SU-DHL-6 (cell line): ENCODE data around the gene SRXN1.

Experiments
- H2AFZ ChIP-seq: fragments of 200-600 bp; sonication (generic); 2 replicates; pipeline ENCODE4 v1.6.1; 2014; ENCODE audit warnings: low read depth, mild to moderate bottlenecking, moderate library complexity, mixed read lengths, antibody characterized with exemption, low read length; ENCODE audit not compliant: severe bottlenecking
- H3F3A ChIP-seq: fragments of 200-600 bp; shearing (Covaris generic); 2 replicates; pipeline ENCODE4 v1.6.0; 2016; ENCODE audit warnings: antibody characterized with exemption, mild to moderate bottlenecking; ENCODE audit not compliant: insufficient read depth
- H3K27ac ChIP-seq: fragments of 200-600 bp; sonication (generic); 2 replicates; pipeline ENCODE4 v1.5.1; 2016; ENCODE audit warnings: low read depth, mild to moderate bottlenecking, low read length, moderate library complexity, mixed read lengths
- H3K27me3 ChIP-seq: fragments of 200-600 bp; sonication (generic), shearing (Covaris generic); 2 replicates; pipeline ENCODE4 v1.6.0; 2014; ENCODE audit warnings: mild to moderate bottlenecking, low read length
- H3K36me3 ChIP-seq: fragments of 200-600 bp; sonication (generic); 2 replicates; pipeline ENCODE4 v1.6.1; 2014; ENCODE audit warnings: mild to moderate bottlenecking, low read length, mixed read lengths
- H3K4me2 ChIP-seq: fragments of 300-600, 200-600 bp; shearing (Covaris generic), sonication (generic); 2 replicates; pipeline ENCODE4 v1.6.0; 2014; ENCODE audit warnings: low read length, low read depth, mild to moderate bottlenecking; ENCODE audit not compliant: poor library complexity, severe bottlenecking
- H3K4me3 ChIP-seq: fragments of 200-600 bp; sonication (generic); 2 replicates; pipeline ENCODE4 v1.5.1; 2014; ENCODE audit warnings: antibody characterized with exemption, low read length, mild to moderate bottlenecking, mixed read lengths; ENCODE audit not compliant: insufficient read depth, poor library complexity, severe bottlenecking
- H3K79me2 ChIP-seq: fragments of 200-600 bp; sonication (generic); 2 replicates; pipeline ENCODE4 v1.6.1; 2014; ENCODE audit warnings: mild to moderate bottlenecking, low read length, moderate library complexity; ENCODE audit not compliant: insufficient read depth
- H3K9ac ChIP-seq: fragments of 200-600 bp; sonication (generic); 2 replicates; pipeline ENCODE4 v1.7.0; 2014; ENCODE audit warnings: mild to moderate bottlenecking, low read length
- H3K9me2 ChIP-seq: fragments of 200-600 bp; sonication (generic); replicated peaks from 2 replicates; pipeline ENCODE4 v1.6.1; 2014; ENCODE audit warnings: low read length; ENCODE audit not compliant: insufficient read depth
- H3K9me3 ChIP-seq: fragments of 200-600 bp; sonication (generic); 2 replicates; pipeline ENCODE4 v1.6.1; 2014; ENCODE audit warnings: low read length, mixed read lengths; ENCODE audit not compliant: insufficient read depth
- H4K20me1 ChIP-seq: fragments of 200-600 bp; sonication (generic); 2 replicates; pipeline ENCODE4 v1.6.1; 2014; ENCODE audit warnings: low read depth, mild to moderate bottlenecking, antibody characterized with exemption, low read length, moderate library complexity, mixed read lengths
- EZH2phosphoT487 ChIP-seq: fragments of 200-600 bp; sonication (generic), shearing (Covaris generic); conservative IDR thresholded peaks from 2 replicates; pipeline ENCODE4 v1.6.1; 2018; ENCODE audit warnings: mild to moderate bottlenecking, antibody characterized with exemption, low read length, moderate library complexity, mixed read lengths
- TF ChIP-seq, protein P1 (sequence below): fragments of 200-600 bp; sonication (generic); IDR thresholded peaks from one replicate; pipeline ENCODE4 v1.5.1; 2017; ENCODE audit warnings: antibody characterized with exemption, mild to moderate bottlenecking, low read length, moderate library complexity; ENCODE audit not compliant: insufficient read depth, poor library complexity, severe bottlenecking

Gene SRXN1

GRCh38 chr20:699342-699741 lies 46.3 kb upstream of the SRXN1 start:
- no peak for TF ChIP-seq EZH2phosphoT487
- TF ChIP-seq, protein P1, sequence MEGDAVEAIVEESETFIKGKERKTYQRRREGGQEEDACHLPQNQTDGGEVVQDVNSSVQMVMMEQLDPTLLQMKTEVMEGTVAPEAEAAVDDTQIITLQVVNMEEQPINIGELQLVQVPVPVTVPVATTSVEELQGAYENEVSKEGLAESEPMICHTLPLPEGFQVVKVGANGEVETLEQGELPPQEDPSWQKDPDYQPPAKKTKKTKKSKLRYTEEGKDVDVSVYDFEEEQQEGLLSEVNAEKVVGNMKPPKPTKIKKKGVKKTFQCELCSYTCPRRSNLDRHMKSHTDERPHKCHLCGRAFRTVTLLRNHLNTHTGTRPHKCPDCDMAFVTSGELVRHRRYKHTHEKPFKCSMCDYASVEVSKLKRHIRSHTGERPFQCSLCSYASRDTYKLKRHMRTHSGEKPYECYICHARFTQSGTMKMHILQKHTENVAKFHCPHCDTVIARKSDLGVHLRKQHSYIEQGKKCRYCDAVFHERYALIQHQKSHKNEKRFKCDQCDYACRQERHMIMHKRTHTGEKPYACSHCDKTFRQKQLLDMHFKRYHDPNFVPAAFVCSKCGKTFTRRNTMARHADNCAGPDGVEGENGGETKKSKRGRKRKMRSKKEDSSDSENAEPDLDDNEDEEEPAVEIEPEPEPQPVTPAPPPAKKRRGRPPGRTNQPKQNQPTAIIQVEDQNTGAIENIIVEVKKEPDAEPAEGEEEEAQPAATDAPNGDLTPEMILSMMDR = no peak
- no peak overlapping the region for H2AFZ ChIP-seq
- no peaks in the 10 kb centered on the region for H3K27me3 ChIP-seq
- H3K36me3 ChIP-seq = no peaks in the 10 kb centered on the region
- no peak overlapping the region for H3K4me3 ChIP-seq
- no peak overlapping the region for H3K27ac ChIP-seq
- H3K9me3 ChIP-seq = no peaks in the 10 kb centered on the region
- no peak overlapping the region for H3K4me2 ChIP-seq
- H3F3A ChIP-seq = no peaks in the 10 kb centered on the region
- no peak overlapping the region for H3K9ac ChIP-seq
- H3K79me2 ChIP-seq = no peaks in the 10 kb centered on the region
- H4K20me1 ChIP-seq = no peaks in the 10 kb centered on the region
- no peaks in the 10 kb centered on the region for H3K9me2 ChIP-seq

DNA sequence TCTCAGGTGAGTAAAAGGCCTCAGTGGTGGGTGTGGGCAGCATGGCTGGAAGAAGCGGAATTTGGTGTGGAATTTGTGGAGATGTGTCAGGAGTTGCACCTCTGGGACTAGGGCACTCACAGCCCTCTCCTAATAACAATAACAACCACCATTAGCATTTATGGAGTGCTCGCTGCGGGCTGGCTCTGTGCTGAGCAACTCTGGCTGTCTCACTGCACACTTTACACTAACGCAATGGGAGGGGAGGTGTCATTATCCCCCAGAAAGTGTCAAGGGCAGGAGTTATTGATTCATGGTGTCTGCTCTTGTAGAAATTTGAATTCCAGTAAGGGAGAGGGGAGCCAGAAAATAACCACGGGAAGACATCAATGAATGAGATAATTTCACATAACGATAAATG lies 45.3 kb upstream of the SRXN1 start:
- H4K20me1 ChIP-seq = no peaks in the 10 kb centered on the region
- no peaks in the 10 kb centered on the region for H3K79me2 ChIP-seq
- H3K4me3 ChIP-seq = no peak overlapping the region
- H3K27ac ChIP-seq = no peak overlapping the region
- H3K4me2 ChIP-seq = no peak overlapping the region
- no peaks in the 10 kb centered on the region for H3K36me3 ChIP-seq
- H3K9me2 ChIP-seq = no peaks in the 10 kb centered on the region
- no peaks in the 10 kb centered on the region for H3K9me3 ChIP-seq
- no peak overlapping the region for H3K9ac ChIP-seq
- TF ChIP-seq, protein P1 = no peak
- TF ChIP-seq EZH2phosphoT487 = no peak
- H3F3A ChIP-seq = no peaks in the 10 kb centered on the region
- H3K27me3 ChIP-seq = no peaks in the 10 kb centered on the region
- H2AFZ ChIP-seq = no peak overlapping the region

- H3K36me3 ChIP-seq = no peaks in the 10 kb centered on the region
- H3K4me3 ChIP-seq = no peak overlapping the region
- no peak overlapping the region for H3K27ac ChIP-seq
- H3K27me3 ChIP-seq = no peaks in the 10 kb centered on the region
- H3K4me2 ChIP-seq = no peak overlapping the region
- no peak overlapping the region for H2AFZ ChIP-seq
- no peaks in the 10 kb centered on the region for H3F3A ChIP-seq
- H4K20me1 ChIP-seq = no peaks in the 10 kb centered on the region
- H3K79me2 ChIP-seq = no peaks in the 10 kb centered on the region
- H3K9me3 ChIP-seq = no peaks in the 10 kb centered on the region
- TF ChIP-seq, protein P1 = no peak
- TF ChIP-seq EZH2phosphoT487 = no peak
- H3K9me2 ChIP-seq = no peaks in the 10 kb centered on the region
- H3K9ac ChIP-seq = no peak overlapping the region
Measured at GRCh38 chr20:697826-698225, 44.8 kb upstream of the SRXN1 start.
